Caki2 (cell line): ENCODE measurements around the gene PSMG3. TPM values are rescaled to one million over a fixed set of nuclear protein-coding genes. Genes with fewer than 3 reads are reported as not detected.

Experiments
- DNase-seq: peaks from one replicate; pipeline ENCODE4 v3.0.0-alpha.2; 2015; ENCODE audit warnings: low read depth
- in situ Hi-C: cut with HindIII; loops from 2 replicates; pipeline ENCODE4 v1.10.0; 2016; ENCODE audit warnings: low sequenced_read_pairs, low pct_unique_long_range_greater_than_20kb, mixed read lengths
- total RNA-seq: library from RNA; depleted of rRNA; stranded (reverse); fragments of >200 nt; shearing (Covaris generic); gene quantifications from 2 replicates; pipeline ENCODE4 v1.2.3, GENCODE V29; 2014; ENCODE audit warnings: low replicate concordance; rRNA removed

Gene PSMG3, protein sequence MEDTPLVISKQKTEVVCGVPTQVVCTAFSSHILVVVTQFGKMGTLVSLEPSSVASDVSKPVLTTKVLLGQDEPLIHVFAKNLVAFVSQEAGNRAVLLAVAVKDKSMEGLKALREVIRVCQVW
- 101 and 106 TPM in 2 replicates for total RNA-seq

DNA sequence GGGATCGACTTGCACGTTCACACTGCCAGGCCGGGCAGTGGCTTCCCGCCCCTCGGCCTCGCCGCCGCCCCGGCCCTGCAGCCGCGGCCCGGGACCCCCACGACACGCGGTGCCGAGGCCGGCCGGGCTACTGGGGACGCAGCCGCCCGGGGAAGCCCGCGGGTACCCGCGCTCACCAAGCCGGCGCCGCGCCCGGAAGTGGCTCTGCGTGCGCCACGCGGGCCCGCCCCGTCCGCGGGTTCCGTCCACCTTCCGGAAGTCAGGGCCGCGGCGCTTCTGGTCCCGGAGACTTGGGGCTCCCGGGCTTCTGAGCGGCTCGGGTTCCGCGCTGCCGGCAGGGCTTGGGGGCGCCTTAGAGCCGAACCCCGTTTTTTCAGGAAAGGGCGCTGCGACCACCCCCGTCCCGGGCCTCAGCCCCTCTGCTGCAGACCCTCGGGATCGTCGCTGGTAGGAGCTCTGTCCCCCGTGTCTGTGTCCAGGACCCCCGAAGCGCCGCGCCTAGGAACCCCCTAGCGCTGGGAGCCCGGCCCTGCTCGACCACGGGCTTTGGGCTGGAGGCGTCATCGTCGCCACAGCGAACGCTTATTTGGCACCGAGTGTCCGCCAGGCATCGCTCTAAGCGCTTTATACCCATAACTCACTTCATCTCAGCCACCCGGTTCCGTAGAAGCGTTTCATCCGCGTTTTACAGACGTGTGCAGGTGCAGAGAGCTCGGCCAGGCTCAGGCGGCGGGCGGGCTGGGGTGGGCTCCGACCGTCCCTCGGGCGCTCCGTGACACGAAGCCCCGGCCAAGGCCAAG lies at the start of gene PSMG3:
Gene PSMG3 (minus strand): TSS at position 200 of the 800 bp plus-strand sequence. CDS start 693 bp downstream, outside the sequence.
- peak; percentile 78 for DNase-seq
- in situ Hi-C loops: no loop called here

DNA sequence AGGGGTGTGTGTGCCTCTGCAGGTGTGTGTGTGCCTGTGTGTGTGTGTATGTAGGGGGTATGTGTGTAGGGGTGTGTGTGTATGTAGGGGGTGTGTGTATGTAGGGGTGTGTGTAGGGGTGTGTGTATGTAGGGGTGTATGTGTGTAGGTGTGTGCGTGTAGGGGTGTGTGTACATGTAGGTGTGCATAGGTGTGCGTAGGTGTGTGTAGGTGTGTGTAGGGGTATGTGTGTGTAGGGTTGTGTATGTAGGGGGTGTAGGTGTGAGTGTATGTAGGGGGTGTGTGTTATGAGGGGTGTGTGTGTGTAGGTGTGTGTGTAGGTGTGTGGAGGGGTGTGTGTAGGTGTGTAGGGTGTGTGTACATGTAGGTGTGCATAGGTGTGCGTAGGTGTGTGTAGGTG lies 48.6 kb upstream of the PSMG3 start:
- no peak for DNase-seq
- in situ Hi-C loops: no loop called here

DNA sequence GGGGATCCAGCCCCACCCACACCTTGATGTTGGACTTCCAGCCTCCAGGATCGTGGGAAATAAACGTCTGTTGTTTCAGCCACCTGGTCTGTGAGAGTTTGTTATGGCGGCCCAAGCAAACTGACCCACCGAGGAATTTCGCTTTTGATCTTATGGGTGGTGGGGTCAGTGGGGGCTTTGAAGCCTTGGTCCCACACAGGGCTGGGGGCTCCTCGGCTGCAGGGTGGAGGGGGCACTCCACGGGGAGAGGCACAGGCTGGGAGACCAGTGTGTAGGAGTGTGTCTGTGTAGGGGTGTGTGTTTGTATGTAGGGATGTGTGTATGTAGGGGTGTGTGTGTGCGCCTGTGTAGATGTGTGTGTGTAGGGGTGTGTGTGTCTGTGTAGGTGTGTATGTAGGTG lies 48.1 kb upstream of the PSMG3 start:
- in situ Hi-C loops: no loop called here
- no peak for DNase-seq

DNA sequence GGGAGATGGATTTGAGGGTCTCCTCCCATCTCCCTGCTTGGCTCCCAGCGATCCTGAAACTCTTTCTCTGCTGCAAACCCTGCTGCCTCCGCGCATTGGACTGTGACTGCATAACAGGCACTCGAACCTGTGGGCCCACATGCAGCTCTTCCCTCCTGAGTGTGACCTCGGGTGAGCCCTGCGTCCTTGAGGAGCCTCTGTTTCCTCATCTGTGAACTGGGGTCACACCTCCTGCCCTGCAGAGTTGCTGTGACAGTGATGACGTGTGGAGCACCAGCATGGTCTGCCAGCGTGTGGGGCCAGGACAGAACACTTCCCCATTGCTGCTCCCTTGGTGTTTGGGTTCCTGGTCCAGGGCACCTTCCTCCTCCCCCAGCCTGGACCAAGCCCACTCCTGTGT lies 46.9 kb upstream of the PSMG3 start:
- in situ Hi-C loops: no loop called here
- no peak for DNase-seq

DNA sequence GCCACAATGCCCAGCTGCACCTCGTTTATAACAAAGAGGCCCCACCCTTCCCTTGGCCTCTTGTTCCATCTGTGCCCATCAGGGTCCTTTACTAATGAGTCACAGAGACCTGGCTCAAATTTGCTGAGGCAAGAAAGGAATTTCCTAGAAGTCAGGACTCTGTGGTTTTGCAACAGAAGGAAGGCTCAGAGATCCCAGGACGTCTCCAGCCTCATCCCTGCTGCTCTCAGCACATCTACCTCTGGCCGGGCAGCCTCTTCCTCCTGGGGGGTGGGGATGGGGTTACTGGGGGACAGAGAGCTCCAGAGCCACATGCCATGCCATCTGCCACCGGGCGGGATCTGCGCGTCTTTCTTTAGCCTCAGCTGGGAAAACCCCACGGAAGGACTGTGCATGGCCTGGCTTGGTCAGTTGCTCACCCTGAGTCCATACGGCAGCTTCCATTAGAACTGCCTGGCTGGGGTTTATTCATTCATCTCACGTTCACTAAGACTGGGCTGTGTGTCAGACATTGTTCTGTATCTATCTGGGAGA lies 41.9 kb upstream of the PSMG3 start:
- peak; percentile 92 for DNase-seq

DNA sequence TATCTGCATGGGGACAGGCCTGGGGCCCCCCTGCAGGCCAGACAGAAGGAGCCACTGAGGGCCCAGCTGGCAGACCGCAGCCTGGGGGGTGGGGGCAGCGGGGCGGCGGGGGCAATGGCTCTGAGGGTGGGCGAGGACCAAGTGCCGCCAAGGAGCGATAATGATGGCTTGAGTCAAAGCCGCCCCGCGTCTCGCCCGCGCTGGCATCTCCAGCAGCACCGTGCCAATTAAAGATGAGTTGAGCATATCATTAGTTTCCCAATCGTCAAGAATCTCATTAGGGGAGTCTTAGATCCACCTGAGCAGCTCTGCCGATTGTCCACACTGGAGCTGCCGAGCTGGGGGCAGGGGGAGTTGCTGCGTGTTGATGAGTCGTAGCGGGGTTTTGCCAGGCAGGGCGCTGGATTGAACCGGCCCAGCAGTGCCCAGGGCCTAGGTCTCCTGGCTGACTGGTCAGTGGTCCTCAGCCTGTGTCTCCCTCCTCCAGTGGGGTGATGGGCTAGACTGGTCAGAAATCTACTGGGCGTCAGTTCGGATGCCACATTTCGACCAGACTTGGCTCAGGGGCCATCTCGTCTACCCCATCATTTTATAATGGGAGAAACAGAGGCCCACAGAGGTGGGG lies 41.0 kb upstream of the PSMG3 start:
- DNase-seq: no peak
- in situ Hi-C loops: no loop called here

More for the DNA sequence above, 41.9 kb upstream of the PSMG3 start:
- in situ Hi-C loops: no loop called here

DNA sequence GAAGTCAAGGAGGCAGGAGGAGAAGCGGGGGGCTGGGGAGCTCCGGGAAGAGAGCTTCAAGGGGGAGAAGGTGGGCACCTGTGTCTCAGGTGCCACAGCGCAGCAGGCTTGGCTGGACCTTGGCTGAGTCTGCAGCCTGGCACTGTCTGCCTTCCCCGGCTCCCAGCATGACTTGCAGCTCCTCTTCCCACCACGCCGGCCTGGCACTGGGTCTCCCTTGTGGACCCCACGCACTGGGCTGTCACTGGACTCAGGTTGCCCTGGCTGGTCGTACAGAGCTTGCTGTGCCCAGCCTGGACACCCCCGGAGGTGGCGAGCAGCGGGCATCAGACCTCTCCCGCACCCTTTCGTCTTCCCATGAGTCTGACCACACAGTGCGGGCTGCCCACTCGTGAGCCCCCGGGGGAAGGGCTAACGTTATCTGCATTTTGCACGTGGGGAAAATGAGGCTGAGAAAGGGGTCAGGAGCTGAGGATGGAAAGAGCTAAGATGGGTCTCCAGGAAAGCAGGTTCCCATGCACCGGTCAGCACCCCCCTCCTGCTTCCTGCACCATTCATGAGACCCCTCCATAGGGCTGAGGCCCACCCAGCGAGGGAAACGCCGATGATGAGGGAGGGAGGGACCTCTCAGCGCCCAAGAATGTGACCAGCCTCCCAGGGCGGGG lies 40.3 kb upstream of the PSMG3 start:
- in situ Hi-C loops: no loop called here
- no peak for DNase-seq

DNA sequence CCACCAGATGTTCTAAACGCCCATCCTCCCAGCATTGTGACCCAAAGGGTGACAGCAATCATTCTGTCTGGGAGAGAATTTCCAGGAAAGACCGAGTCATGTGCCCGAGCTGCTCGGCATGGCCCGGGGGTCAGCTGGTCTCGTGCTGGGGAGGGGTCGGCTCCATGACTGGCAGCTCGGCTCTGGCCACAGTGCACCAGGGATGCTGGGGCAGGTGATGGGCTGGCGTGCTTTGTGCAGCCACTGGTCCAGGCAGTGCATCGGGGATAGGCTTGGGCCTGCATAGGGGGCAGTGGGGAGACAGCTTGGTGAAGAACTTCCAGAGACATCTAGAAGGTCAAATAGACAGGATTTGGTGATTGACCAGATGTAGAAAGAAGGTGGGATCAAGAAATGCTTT lies 39.2 kb upstream of the PSMG3 start:
- DNase-seq: no peak
- in situ Hi-C loops: no loop called here

DNA sequence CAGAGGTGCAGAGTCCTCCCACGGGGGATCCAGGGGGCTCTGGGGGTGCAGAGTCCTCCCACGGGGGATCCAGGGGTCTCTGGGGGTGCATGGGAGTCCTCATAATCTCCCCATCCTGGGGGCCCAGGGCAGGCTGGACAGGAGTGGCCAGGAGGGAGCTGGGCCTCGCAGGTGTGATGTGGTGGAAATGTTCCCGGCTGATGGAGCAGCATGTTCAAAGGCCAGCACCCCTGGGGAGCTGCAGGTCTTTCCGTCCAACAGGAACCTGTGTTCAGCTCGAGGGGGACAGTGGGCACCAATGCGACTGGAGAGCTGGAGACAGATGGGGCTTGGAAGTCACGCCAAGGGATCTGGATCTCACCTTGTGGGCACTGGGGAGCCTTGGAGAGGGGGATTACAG lies 38.5 kb upstream of the PSMG3 start:
- no peak for DNase-seq
- in situ Hi-C loops: no loop called here

DNA sequence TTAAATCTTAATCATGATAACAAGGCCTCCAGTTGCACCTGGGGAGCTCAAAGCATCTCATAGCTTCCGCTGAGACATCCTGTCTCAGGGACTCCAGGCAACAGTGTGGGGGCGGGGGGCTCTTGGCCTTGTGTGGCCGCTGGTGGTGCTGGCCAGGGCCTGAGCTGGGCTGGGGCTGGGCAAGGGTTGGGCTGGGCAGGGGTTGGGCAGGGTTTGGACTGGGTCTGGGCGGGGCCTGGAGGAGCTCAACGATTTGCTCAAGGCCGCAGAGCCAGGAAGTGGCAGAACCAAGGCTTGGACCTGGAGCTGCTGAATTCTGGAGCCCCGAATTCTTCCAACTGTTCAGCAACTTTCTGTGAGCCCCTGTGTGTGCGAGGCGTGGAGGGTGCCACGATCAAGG lies 37.9 kb upstream of the PSMG3 start:
- in situ Hi-C loops: no loop called here
- no peak for DNase-seq

DNA sequence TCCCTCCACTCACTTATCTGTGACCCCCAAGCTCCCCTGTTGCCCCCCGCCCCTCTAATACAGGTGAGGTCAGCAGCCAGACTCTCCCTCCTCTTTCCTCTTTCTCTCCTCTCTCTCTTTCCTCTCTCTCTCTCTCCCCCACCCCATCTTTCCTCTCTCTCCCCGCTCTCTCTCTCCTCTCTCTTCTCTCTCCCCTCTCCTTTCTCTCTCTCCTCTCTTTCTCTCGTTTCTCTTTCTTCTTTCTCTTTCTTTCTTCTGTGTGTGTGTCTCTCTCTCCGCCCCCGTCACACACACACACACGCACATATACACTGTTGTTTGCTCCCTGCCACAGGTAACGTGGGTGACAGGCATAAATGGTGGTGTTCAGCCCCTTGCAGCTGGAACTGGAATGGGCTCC lies 37.2 kb upstream of the PSMG3 start:
- in situ Hi-C loops: no loop called here
- no peak for DNase-seq

DNA sequence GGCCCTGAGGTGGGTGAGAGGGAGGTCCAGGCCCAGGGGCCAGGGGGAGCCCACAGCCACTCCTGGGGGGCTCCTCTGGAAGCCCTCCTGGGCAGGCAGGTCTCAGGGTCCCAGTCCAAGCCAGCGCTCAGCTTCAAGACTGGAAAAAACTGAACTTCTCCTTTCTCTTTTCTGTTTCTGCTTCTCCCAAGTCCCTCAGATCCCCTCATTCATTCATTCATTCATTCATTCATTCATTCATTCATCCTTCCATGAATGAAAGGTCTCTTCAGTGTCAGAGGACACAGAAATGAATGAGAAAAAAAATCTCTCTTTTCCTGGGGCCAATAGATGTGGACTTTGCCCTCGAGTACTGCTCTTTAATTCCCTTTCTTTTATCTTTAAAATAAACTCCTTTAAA lies 34.6 kb upstream of the PSMG3 start:
- in situ Hi-C loops: no loop called here
- DNase-seq: no peak

DNA sequence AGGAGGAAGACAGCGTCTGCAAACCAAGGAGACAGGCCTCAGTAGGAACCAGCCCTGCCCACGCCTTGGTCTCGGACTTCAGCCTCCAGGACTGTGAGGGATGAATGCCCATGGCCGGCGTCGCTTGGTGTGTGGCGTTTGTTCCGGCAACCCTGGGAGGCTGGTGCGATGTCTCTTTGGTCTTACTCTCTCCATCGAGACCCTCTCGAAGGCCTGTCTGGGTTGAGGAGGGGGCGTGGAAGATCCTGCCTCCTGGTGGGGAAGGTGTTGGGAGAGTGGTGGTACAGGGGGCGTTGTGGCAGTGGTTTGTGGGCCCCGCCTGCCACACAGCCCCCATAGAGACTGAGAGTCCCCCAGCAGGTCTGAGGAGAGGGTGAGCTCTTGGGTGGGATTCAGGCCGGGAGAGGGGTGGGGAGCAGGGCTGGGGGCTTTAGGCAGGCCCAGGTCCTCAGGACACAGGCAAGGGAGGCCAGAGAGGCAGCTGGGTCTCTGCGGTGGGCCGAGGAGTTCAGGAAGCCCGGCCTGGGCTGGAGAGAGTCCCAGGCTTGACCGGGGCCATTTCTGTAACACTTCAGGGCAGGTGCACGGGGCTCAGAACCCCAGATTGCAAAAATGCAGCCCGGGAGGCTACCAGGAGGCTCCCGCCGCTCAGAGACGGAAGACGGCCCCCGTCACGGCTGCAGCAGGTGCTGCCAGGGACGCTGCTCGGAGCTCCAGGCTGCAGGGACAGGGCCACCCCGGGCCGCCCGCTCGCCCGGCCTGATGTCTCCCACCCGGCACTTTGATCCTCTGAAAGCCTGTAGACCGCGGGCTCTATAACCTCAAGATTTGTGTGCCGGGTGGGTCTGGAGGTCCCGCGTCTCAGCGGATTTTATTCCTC lies 33.8 kb upstream of the PSMG3 start:
- no peak for DNase-seq
- in situ Hi-C loops: no loop called here

DNA sequence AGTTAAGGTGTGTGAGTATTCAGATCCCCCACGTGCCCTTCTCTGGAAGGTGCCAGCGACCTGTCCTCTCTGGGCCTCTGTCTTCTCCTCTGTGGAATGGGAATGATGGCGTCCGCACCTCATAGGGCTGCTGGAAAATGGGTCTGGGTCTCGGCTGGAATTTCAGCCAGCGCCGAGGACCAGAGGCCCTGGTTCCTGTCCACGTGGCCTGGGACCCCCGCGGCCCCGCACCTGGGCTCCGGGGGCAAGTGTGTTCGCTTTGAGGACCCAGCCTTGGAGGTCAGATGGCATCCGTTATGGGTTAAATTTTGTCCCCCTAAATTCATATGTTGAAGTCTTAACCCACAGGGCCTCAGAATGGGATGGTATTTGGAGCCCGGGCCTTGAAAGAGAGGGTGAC lies 32.6 kb upstream of the PSMG3 start:
- in situ Hi-C loops: no loop called here
- DNase-seq: no peak

DNA sequence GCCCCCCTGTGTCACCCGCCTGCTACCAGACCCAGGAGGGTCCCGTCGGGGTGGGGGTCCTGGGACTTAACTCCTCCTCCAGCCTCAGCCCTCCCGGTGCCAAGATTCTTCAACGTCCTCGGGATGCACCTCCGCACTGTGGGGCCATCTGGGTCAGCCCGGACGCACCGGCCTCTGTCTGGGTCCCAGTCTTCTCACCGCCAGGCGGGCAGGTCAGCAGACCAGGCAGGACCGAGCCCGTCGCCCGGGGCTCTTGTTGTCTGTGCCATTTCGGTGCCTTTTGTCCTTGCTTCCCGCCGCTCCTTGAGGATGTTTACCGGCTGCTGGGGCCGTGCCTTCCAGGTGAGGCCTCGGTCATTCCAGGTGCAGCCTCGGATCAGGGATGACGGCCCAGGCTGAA lies 32.1 kb upstream of the PSMG3 start:
- in situ Hi-C loops: no loop called here
- no peak for DNase-seq

DNA sequence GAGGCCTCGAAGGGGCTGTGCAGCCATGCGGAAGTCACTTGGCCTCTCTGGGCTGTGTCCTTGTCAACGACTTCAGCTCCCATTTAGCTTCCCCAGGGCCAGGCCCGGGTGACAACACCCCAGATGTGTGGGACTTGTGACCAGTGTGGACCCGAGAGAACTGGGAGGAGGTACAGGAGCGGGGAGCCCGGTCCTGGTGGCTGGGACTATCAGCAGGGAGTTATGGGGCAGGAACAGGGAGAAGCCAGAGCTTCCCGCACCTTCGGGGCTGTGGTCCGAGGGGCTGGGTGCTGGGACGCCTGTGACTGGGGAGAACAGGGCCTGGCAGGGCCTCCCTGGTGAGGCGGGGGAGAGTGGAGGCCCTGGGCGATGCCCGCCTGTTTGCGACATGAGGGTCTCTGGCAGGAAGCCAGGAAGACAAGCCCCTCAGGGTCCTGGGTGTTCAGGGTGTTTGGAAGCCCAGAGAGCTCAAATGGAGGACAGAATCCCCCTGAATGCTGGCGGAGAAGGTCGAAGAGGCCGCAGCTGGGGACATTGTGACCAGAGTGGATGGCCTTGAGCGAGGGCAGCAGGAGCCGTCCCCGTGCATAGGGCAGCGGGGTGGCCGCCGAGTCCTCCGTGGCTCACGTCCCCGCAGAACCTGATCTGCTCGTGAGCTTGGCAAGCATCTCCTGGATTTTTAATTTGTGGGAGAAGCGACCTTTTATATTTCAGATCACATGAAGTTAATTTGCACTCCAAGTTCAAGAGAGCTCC lies 30.0 kb upstream of the PSMG3 start:
- in situ Hi-C loops: no loop called here
- DNase-seq: no peak

DNA sequence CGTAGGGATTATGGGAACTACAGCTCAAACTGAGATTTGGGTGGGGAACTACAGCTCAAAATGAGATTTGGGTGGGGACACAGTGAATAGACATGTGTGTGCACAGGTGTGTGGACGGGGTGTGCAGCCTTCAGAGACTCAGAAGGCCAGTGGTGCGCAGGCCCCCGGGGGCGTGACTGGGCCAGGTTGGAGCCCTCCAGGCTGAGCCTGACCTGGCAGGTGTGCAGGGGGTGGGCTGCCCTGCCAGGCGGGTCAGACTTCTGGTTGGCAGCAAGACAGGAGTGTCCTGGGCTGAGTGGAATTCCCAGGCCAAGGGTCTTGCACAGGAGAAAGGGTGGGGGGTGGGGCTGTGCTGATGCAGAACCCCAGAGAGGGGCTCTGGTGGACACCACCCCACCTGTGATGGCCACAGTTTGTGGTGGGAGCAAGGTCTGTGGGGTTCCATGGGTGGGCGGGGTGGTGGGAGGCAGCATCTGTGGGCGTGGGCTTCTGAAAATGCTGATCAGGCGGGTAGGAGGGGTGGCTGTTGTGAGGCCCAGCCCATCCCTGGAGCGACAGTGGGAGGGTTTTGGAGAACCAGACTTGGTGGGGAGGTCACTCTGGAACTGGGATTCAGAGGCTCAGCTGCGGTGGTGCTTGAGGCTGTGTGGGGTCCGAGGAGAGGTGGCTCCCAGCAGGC lies 29.3 kb upstream of the PSMG3 start:
- in situ Hi-C loops: no loop called here
- no peak for DNase-seq
